IPS-18a (cell line): ENCODE data around the gene SNX24.

Source experiments
- H3K27ac ChIP-seq: one replicate; pipeline ENCODE4 v1.5.1; 2013; ENCODE audit warnings: low read length
- H3K27me3 ChIP-seq: one replicate; pipeline ENCODE4 v1.6.1; 2013; ENCODE audit warnings: mild to moderate bottlenecking, low read length; ENCODE audit not compliant: control insufficient read depth, insufficient read depth
- H3K36me3 ChIP-seq: one replicate; pipeline ENCODE4 v1.6.1; 2013; ENCODE audit warnings: low read depth, low read length; ENCODE audit not compliant: control insufficient read depth
- H3K4me1 ChIP-seq: one replicate; pipeline ENCODE4 v1.6.1; 2013; ENCODE audit warnings: low read depth, low read length; ENCODE audit not compliant: control insufficient read depth
- H3K4me3 ChIP-seq: one replicate; pipeline ENCODE4 v1.5.1; 2013; ENCODE audit warnings: low read length
- H3K9ac ChIP-seq: one replicate; pipeline ENCODE4 v1.6.1; 2013; ENCODE audit warnings: mild to moderate bottlenecking, low read length, moderate library complexity
- H3K9me3 ChIP-seq: one replicate; pipeline ENCODE4 v1.6.1; 2013; ENCODE audit warnings: low read depth, low read length; ENCODE audit not compliant: control insufficient read depth

SNX24 gene

DNA sequence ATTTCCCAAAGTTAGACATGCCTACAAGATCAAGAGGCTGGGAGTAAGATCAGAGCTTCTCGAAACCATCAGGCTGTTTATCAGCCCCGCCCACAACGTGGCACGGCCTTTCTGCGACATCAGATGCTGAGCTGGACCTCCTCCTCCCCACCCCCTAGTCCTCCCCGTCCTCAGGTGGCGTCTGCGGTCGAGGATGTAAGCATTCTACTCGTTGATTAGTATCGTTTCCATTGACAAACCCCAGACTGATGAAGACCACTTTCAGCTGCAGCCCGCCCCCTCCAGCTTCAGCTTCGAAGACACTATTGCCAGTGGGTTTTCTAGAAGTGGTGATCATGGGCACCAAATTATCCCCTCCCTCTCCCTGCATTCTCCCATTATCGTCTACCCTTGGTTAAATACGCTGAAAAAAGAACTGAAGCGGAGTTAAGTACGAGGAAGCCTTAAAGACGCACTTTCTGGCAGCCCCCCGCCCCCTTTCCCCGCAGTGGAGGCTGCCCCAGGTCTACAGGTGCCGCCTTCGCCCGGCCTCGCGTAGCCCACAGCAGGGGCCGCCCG is 190.0 kb downstream of the SNX24 start:
- Histone ChIP-seq H3K4me1 (peaks cover 13% of the 10 kb centered on the region), H3K27ac (no peak overlapping the region), H3K36me3 (no peaks in the 10 kb centered on the region), H3K9me3 (no peaks in the 10 kb centered on the region), H3K4me3 (peak overlapping the region; percentile 54), H3K9ac (no peak overlapping the region), H3K27me3 (peaks cover 46% of the 10 kb centered on the region)

DNA sequence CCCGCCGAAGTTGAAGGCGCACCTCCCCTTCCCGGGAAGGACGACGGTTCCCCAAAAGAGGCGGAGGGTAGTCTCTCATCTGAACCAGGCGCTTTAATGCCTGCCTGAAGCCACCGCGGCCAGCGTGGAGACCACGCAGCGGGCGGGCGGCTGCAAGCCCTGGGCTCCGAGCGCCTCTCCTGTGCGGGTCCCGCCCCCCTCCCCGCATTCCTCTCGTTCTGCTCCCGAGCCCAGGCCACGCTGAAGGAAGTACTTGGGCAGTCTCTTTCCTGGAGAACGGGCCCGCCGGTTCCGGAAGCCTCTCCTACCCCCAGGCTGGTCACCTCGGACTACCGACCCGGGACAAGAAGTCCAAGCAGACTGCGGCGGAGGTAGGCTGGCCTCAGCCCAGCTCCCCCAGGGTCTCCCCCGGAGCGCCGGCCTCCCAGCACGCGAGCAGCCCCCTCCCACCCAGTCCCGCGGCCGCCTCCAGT is 190.5 kb downstream of the SNX24 start:
- no peak overlapping the region for H3K9ac ChIP-seq
- no peak overlapping the region for H3K27ac ChIP-seq
- H3K4me1 ChIP-seq = peaks cover 13% of the 10 kb centered on the region
- peak overlapping the region; percentile 54 for H3K4me3 ChIP-seq
- H3K9me3 ChIP-seq = no peaks in the 10 kb centered on the region
- peaks cover 46% of the 10 kb centered on the region for H3K27me3 ChIP-seq
- no peaks in the 10 kb centered on the region for H3K36me3 ChIP-seq

DNA sequence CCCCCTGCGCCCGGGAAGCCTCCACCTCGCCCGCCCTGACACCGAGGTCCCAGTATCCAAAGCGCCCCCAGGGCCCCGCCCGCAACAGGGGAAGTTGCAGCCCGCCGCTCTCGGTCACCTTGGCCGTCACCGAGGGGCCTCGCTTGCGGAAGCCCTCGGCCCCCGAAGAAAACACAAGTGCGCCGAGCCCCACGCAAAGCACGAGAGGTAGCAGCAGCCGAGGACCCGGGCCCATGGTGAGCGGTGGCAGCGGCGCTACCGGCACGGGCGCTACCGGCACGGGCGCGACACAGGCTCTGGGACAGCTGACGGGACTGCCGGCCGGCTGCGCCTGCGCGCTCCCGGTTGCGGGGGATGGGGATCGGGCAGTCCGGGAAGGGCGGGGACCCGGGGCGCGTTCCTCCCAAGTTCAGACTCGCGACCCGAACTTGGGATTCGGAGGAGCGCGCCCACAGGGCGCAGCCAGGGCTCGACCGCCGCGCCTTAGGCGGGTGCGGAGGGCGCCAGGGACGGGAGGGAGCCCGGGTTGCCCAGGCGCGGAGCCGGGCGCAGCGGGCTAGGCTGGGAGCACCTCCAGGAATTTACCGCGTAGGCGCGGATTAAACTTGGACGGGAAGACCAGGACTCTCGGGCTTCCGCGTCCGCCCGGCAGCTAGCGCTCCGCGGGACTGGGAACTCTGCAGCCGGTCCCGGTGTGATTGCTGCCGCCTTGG is 191.1 kb downstream of the SNX24 start, which contains the start of gene PPIC:
Gene PPIC, minus strand, starts transcription at position 335 of the 713 bp plus-strand sequence. Its CDS starts 100 bp downstream, at position 235.
- peaks cover 8% of the 10 kb centered on the region for H3K4me1 ChIP-seq
- H3K36me3 ChIP-seq = no peaks in the 10 kb centered on the region
- peaks cover 46% of the 10 kb centered on the region for H3K27me3 ChIP-seq
- H3K27ac ChIP-seq = no peak within 1 kb of the TSS
- no peak within 1 kb of the TSS for H3K9ac ChIP-seq
- no peaks in the 10 kb centered on the region for H3K9me3 ChIP-seq
- H3K4me3 ChIP-seq = peak within 1 kb of the TSS; percentile 54

DNA sequence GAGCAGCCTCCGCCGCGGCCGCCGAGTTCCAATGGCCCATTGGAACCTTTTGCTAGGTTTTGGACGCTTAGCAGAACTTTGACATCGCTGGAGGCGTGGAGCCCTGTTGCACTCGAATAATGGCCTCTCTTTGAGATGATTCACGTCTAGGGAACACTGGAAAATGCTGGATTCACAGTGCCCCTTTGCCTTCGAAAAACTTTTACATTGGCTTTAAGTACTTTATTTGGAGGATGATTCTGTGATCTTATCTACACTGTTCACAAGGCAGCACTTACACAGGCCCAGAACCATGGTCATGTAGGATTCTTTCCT is 191.6 kb downstream of the SNX24 start:
- Histone ChIP-seq H3K4me1 (peaks cover 8% of the 10 kb centered on the region), H3K9ac (no peak overlapping the region), H3K4me3 (peak overlapping the region; percentile 54), H3K27me3 (peaks cover 46% of the 10 kb centered on the region), H3K9me3 (no peaks in the 10 kb centered on the region), H3K27ac (no peak overlapping the region), H3K36me3 (no peaks in the 10 kb centered on the region)

DNA sequence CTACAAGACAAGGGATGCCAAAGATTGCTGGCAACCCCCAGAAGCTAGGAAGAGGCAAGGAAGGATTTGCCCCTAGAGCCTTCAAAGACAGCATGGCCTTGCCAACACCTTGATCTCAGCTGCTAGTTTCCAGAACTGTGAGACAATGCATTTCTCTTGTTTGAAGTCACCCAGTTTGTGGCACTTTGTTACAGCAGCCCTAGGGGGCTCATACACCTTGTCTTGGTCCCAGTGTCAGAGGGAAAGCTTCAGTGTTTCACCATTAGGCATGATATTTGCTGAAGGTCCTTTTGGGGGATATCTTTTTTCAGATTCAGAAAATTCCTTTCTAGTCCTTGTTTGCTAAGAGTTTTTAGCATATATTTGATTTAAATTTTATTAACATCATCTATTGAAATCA is 194.3 kb downstream of the SNX24 start:
- Histone ChIP-seq H3K4me3 (no peak overlapping the region), H3K9me3 (no peaks in the 10 kb centered on the region), H3K36me3 (no peaks in the 10 kb centered on the region), H3K27me3 (peaks cover 34% of the 10 kb centered on the region), H3K4me1 (peaks cover 8% of the 10 kb centered on the region), H3K9ac (no peak overlapping the region), H3K27ac (no peak overlapping the region)

DNA sequence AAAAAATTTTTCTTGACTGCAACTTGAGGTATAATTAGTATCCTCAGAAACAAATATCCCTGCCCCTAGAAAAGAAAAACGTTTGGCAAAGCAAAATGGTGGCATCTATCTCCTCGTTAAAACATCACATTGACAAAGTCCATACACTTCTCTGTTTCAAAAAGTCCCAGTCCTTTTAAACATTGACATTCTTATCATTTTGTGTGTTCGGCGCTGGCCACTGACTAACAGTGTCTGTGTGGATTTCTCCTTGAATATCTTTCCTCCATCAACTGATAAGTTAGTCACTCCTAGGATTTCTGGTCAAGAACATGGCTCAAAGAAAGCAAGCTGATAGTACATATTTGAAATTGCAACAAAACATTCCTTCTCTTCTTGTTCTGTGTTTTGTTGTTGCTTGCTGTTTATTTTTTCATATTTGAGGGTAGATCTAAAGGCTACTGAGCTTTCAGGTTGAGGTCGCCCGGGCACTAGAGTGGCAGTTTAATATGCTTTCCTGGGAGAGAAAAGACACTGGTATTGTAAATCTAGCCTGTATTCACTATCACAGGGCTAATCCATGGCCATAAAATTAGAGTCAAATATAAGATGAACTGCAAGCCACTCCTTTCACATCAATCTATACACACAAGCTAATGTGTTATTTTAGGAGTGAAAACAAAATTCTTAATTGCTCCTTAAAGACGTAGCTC is 199.7 kb downstream of the SNX24 start:
- Histone ChIP-seq H3K27me3 (no peaks in the 10 kb centered on the region), H3K27ac (no peak overlapping the region), H3K4me3 (no peak overlapping the region), H3K9me3 (no peaks in the 10 kb centered on the region), H3K9ac (no peak overlapping the region), H3K36me3 (no peaks in the 10 kb centered on the region), H3K4me1 (no peaks in the 10 kb centered on the region)

DNA sequence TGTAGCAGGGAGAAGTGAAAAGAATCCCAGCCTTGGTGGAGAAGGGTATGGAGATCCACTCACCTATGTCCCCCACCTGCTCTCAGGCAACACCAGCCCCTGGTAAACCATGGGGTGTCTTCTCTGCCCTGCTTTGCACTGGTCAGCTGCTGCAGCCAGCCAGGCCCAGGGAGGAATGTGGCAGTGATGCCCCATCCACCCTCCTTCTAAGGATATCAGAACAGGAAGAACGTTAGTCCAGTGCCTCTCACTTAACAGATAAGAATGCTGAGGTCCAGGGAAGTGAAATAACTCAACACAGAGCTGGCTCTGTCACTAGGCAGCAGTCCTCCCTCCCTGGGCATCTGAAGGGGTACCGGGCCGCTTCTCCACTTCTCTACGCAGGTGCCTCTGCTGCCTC is 200.8 kb downstream of the SNX24 start:
- no peaks in the 10 kb centered on the region for H3K36me3 ChIP-seq
- no peaks in the 10 kb centered on the region for H3K27me3 ChIP-seq
- no peak overlapping the region for H3K9ac ChIP-seq
- no peak overlapping the region for H3K4me3 ChIP-seq
- no peaks in the 10 kb centered on the region for H3K4me1 ChIP-seq
- no peak overlapping the region for H3K27ac ChIP-seq
- no peaks in the 10 kb centered on the region for H3K9me3 ChIP-seq

DNA sequence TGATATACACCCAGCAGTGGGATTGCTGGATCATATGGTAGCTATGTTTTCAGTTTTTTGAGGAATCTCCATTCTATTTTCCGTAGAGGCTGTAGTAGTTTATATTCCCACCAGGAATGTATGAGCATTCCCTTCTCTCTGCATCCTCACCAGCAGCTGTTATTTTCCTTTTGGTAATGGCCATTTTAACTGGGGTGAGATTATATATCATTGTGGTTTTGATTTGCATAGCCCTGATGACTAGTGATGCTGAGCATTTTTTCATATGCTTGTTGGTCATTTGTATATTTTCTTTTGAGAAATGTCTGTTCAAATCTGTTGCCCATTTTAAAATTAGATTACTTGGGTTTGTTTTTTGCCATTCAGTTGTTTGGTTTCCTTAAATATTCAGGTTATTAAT is 202.3 kb downstream of the SNX24 start:
- Histone ChIP-seq H3K27me3 (no peaks in the 10 kb centered on the region), H3K4me3 (no peak overlapping the region), H3K4me1 (no peaks in the 10 kb centered on the region), H3K36me3 (no peaks in the 10 kb centered on the region), H3K9me3 (no peaks in the 10 kb centered on the region), H3K27ac (no peak overlapping the region), H3K9ac (no peak overlapping the region)

DNA sequence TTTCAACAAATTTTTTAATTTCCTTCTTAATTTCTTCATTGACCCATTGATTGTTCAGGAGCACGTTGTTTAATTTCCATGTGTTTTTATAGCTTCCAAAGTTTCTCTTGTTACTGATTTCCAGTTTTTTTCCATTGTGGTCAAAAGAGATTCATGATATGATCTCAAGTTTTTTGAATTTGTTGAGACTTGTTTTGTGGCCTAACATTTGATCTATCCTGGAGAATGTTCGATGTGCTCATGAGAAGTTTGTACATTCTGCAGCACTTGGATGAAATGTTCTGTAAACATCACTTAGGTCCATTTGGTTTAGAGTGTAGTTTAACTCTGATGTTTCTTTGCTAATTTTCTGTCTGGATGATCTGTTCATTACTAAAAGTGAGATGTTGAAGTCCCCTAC is 205.8 kb downstream of the SNX24 start:
- Histone ChIP-seq H3K9ac (no peak overlapping the region), H3K4me3 (no peak overlapping the region), H3K9me3 (no peaks in the 10 kb centered on the region), H3K36me3 (no peaks in the 10 kb centered on the region), H3K27ac (no peak overlapping the region), H3K27me3 (no peaks in the 10 kb centered on the region), H3K4me1 (no peaks in the 10 kb centered on the region)
